ENCODE results near the gene ALDH4A1. TPM values are rescaled to one million over a fixed set of nuclear protein-coding genes. Genes with fewer than 3 reads are reported as not detected.
"Not testable (repeated sequence)": the region's sequence is repeated elsewhere in the genome, so short reads cannot be mapped to it uniquely, and the experiment has no call there.

Gene ALDH4A1
- total and polyA plus RNA-seq, 4 donors = 13.7 to 31.2 (median 23.5) TPM

GRCh38 chr1:18849261-18849711 lies 53.1 kb downstream of the ALDH4A1 start:
- H3K4me1 ChIP-seq (ENCODE audit: control insufficient read depth, insufficient read depth, low read length) = peaks cover 11% of the 10 kb centered on the region
- no peak overlapping the region for H3K4me3 ChIP-seq (ENCODE audit: low read depth, low read length)
- peak; percentile 19 to 78 (median 44) for DNase-seq (ENCODE audit: low read depth in 4 of 6, low spot score in 6 of 6)
- no peaks in the 10 kb centered on the region for H3K27me3 ChIP-seq (ENCODE audit: control insufficient read depth, insufficient read depth, low read length)
- H3K36me3 ChIP-seq (ENCODE audit: control insufficient read depth, insufficient read depth, low read length) = no peaks in the 10 kb centered on the region
- H3K9me3 ChIP-seq (ENCODE audit: control insufficient read depth, insufficient read depth, low read length) = no peaks in the 10 kb centered on the region
- H3K27ac ChIP-seq (ENCODE audit: low read depth, low read length) = no peak overlapping the region
- 43% methylated on average over 10 of the region's 11 CpGs for WGBS (ENCODE audit: insufficient coverage)

DNA sequence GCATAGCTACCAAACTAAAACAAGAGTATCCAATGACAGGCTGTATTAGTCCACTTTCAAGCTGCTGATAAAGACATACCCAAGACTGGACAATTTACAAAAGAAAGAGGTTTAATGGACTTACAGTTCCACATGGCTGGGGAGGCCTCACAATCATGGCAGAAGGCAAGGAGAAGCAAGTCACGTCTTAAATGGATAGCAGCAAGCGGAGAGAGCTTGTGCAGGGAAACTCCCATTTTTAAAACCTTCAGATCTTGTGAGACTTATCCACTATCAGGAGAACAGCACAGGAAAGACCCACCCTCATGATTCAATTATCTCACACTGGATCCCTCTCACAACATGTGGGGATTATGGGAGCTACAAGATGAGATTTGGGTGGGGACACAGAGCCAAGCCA lies 54.6 kb downstream of the ALDH4A1 start:
- H3K27me3 ChIP-seq (ENCODE audit: control insufficient read depth, insufficient read depth, low read length); H3K36me3 ChIP-seq (ENCODE audit: control insufficient read depth, insufficient read depth, low read length); H3K27ac ChIP-seq (ENCODE audit: low read depth, low read length); H3K4me3 ChIP-seq (ENCODE audit: low read depth, low read length); DNase-seq (ENCODE audit: low read depth in 4 of 6, low spot score in 6 of 6); H3K9me3 ChIP-seq (ENCODE audit: control insufficient read depth, insufficient read depth, low read length): not testable (repeated sequence)
- peaks cover 11% of the 10 kb centered on the region for H3K4me1 ChIP-seq (ENCODE audit: control insufficient read depth, insufficient read depth, low read length)
- WGBS (ENCODE audit: insufficient coverage) = 100% methylated on average over 1 of the region's 2 CpGs

DNA sequence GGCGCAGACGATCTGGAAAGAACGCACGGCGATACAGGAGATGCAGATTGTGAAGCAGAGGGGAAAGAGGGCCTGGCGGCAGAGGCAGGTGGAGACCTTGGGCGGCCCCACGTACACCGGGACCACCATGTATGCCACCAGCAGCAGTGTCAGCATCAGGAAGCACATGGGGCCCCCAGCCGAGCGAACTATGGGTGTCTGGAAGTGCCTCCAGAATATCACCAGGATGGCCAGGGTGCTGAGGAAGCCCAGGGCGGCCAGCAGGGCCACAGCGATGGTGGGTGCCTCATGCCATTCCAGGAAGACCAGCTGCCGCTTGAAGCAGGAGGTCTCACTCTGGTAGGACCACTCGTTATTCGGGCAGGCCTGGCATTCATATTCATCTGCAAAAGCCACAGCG lies 62.2 kb downstream of the ALDH4A1 start:
- H3K36me3 ChIP-seq (ENCODE audit: control insufficient read depth, insufficient read depth, low read length) = no peaks in the 10 kb centered on the region
- no peaks in the 10 kb centered on the region for H3K27me3 ChIP-seq (ENCODE audit: control insufficient read depth, insufficient read depth, low read length)
- no peaks in the 10 kb centered on the region for H3K4me1 ChIP-seq (ENCODE audit: control insufficient read depth, insufficient read depth, low read length)
- DNase-seq (ENCODE audit: low read depth in 4 of 6, low spot score in 6 of 6) = no peak
- H3K27ac ChIP-seq (ENCODE audit: low read depth, low read length) = no peak overlapping the region
- H3K9me3 ChIP-seq (ENCODE audit: control insufficient read depth, insufficient read depth, low read length) = no peaks in the 10 kb centered on the region
- no peak overlapping the region for H3K4me3 ChIP-seq (ENCODE audit: low read depth, low read length)
- WGBS (ENCODE audit: insufficient coverage) = 95% methylated on average over 17 of the region's 17 CpGs

GRCh38 chr1:18836654-18837053 lies 65.7 kb downstream of the ALDH4A1 start:
- WGBS (ENCODE audit: insufficient coverage) = 71% methylated on average over 5 of the region's 5 CpGs
- Histone ChIP-seq H3K9me3 (ENCODE audit: control insufficient read depth, insufficient read depth, low read length) (no peaks in the 10 kb centered on the region), H3K27ac (ENCODE audit: low read depth, low read length) (no peak overlapping the region), H3K4me3 (ENCODE audit: low read depth, low read length) (no peak overlapping the region), H3K4me1 (ENCODE audit: control insufficient read depth, insufficient read depth, low read length) (no peaks in the 10 kb centered on the region), H3K27me3 (ENCODE audit: control insufficient read depth, insufficient read depth, low read length) (peaks cover 5% of the 10 kb centered on the region), H3K36me3 (ENCODE audit: control insufficient read depth, insufficient read depth, low read length) (no peaks in the 10 kb centered on the region)
- DNase-seq (ENCODE audit: low read depth in 4 of 6, low spot score in 6 of 6) = no peak

DNA sequence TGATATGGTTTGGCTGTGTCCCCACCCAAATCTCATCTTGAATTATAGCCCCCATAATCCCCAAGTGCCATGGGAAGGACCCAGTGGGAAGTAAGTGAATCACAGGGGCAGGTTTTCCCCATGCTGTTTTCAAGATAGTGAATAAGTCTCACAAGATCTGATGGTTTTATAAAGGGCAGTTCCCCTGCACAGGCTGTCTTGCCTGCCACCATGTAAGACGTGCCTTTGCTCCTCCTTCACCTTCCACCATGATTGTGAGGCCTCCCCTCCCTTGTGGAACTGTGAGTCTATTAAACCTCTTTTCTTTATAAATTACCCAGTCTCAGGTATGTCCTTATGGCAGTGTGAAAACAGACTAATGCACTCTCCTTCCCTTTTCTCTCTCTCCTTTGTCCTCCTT lies 70.0 kb downstream of the ALDH4A1 start:
- not testable (repeated sequence) for H3K4me1 ChIP-seq (ENCODE audit: control insufficient read depth, insufficient read depth, low read length); H3K4me3 ChIP-seq (ENCODE audit: low read depth, low read length); H3K27me3 ChIP-seq (ENCODE audit: control insufficient read depth, insufficient read depth, low read length); H3K36me3 ChIP-seq (ENCODE audit: control insufficient read depth, insufficient read depth, low read length); H3K9me3 ChIP-seq (ENCODE audit: control insufficient read depth, insufficient read depth, low read length); DNase-seq (ENCODE audit: low read depth in 4 of 6, low spot score in 6 of 6); H3K27ac ChIP-seq (ENCODE audit: low read depth, low read length)
- WGBS (ENCODE audit: insufficient coverage) = 0% methylated on average over 1 of the region's 1 CpG

GRCh38 chr1:18831656-18832055 lies 70.7 kb downstream of the ALDH4A1 start:
- DNase-seq (ENCODE audit: low read depth in 4 of 6, low spot score in 6 of 6) = no peak
- WGBS (ENCODE audit: insufficient coverage) = 100% methylated on average over 2 of the region's 2 CpGs
- Histone ChIP-seq H3K9me3 (ENCODE audit: control insufficient read depth, insufficient read depth, low read length) (peaks cover 2% of the 10 kb centered on the region), H3K4me3 (ENCODE audit: low read depth, low read length) (no peak overlapping the region), H3K36me3 (ENCODE audit: control insufficient read depth, insufficient read depth, low read length) (no peaks in the 10 kb centered on the region), H3K27me3 (ENCODE audit: control insufficient read depth, insufficient read depth, low read length) (peaks cover 5% of the 10 kb centered on the region), H3K27ac (ENCODE audit: low read depth, low read length) (no peak overlapping the region), H3K4me1 (ENCODE audit: control insufficient read depth, insufficient read depth, low read length) (no peaks in the 10 kb centered on the region)

DNA sequence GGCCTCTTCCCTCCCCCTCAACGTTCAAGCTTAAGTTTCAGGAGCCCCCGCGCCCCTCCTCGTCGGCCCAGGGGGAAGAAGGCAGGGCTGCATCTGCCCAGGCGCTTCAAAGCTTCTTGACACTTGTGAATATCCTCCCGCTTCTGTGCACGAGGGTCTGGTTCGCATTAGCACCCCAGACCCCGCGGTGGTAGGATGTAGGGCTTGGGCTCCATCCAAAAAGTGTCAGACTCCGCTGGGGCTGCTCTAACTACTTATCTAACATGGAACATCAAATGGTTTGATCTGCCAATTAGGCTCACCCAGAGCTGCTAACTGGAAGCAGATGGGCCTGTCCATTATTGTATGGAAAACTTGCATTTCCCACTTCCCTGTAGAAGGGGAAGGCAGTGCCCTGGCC lies 71.8 kb downstream of the ALDH4A1 start:
- WGBS (ENCODE audit: insufficient coverage) = 67% methylated on average over 12 of the region's 12 CpGs

DNA sequence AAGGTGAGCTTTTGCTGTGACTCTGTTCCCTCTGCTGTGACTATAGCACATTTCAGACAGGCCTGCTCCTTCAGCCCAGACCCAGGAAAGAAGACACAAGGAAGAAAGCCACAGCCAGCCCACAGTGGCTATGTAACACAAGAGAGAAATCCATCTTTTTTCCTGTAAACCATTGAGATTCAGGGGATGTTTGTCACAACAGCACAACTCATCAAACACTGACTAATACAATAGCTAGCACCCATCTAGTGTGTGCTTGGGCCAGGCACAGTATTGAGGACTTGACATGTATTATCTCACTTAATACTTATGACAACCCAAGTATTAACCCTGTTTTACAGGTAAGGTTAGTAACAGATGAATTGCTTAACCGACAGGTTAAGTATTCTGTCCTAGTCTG lies 72.7 kb downstream of the ALDH4A1 start:
- DNase-seq (ENCODE audit: low read depth in 4 of 6, low spot score in 6 of 6) = no peak
- WGBS (ENCODE audit: insufficient coverage) = no CpG with 5 or more reads among the region's 1 CpG
- Histone ChIP-seq H3K9me3 (ENCODE audit: control insufficient read depth, insufficient read depth, low read length) (peaks cover 2% of the 10 kb centered on the region), H3K36me3 (ENCODE audit: control insufficient read depth, insufficient read depth, low read length) (no peaks in the 10 kb centered on the region), H3K4me3 (ENCODE audit: low read depth, low read length) (no peak overlapping the region), H3K4me1 (ENCODE audit: control insufficient read depth, insufficient read depth, low read length) (no peaks in the 10 kb centered on the region), H3K27ac (ENCODE audit: low read depth, low read length) (no peak overlapping the region), H3K27me3 (ENCODE audit: control insufficient read depth, insufficient read depth, low read length) (peaks cover 5% of the 10 kb centered on the region)

More for the DNA sequence above, 71.8 kb downstream of the ALDH4A1 start:
- Histone ChIP-seq H3K36me3 (ENCODE audit: control insufficient read depth, insufficient read depth, low read length) (no peaks in the 10 kb centered on the region), H3K4me1 (ENCODE audit: control insufficient read depth, insufficient read depth, low read length) (no peaks in the 10 kb centered on the region), H3K4me3 (ENCODE audit: low read depth, low read length) (no peak overlapping the region), H3K27ac (ENCODE audit: low read depth, low read length) (no peak overlapping the region), H3K27me3 (ENCODE audit: control insufficient read depth, insufficient read depth, low read length) (peaks cover 5% of the 10 kb centered on the region), H3K9me3 (ENCODE audit: control insufficient read depth, insufficient read depth, low read length) (peaks cover 2% of the 10 kb centered on the region)
- DNase-seq (ENCODE audit: low read depth in 4 of 6, low spot score in 6 of 6) = peak in 1 of 6 donors; percentile 10

DNA sequence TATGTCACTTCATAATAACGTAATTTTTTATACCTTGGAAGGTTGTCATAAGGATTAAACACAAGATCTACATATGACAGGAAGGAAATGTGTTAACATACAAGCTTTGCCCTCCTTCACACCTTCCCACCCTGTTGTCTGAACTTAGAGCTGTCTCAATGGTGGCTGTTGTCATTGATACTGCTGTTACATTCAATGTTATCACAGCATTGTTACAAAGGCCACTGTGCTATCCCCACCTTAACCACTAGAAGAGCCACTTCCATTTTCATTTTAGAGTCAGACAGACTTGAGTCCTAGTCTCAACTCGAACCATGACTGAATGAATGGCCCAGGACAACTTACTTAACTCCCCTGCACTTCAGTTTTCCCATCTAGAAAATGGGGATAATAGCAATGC lies 74.1 kb downstream of the ALDH4A1 start:
- H3K4me1 ChIP-seq (ENCODE audit: control insufficient read depth, insufficient read depth, low read length) = no peaks in the 10 kb centered on the region
- no peak for DNase-seq (ENCODE audit: low read depth in 4 of 6, low spot score in 6 of 6)
- no peak overlapping the region for H3K27ac ChIP-seq (ENCODE audit: low read depth, low read length)
- peaks cover 2% of the 10 kb centered on the region for H3K9me3 ChIP-seq (ENCODE audit: control insufficient read depth, insufficient read depth, low read length)
- no CpG with 5 or more reads among the region's 2 CpGs for WGBS (ENCODE audit: insufficient coverage)
- H3K4me3 ChIP-seq (ENCODE audit: low read depth, low read length) = no peak overlapping the region
- no peaks in the 10 kb centered on the region for H3K27me3 ChIP-seq (ENCODE audit: control insufficient read depth, insufficient read depth, low read length)
- H3K36me3 ChIP-seq (ENCODE audit: control insufficient read depth, insufficient read depth, low read length) = no peaks in the 10 kb centered on the region

- no peak overlapping the region for H3K4me3 ChIP-seq (ENCODE audit: low read depth, low read length)
- H3K36me3 ChIP-seq (ENCODE audit: control insufficient read depth, insufficient read depth, low read length) = no peaks in the 10 kb centered on the region
- peaks cover 2% of the 10 kb centered on the region for H3K9me3 ChIP-seq (ENCODE audit: control insufficient read depth, insufficient read depth, low read length)
- peaks cover 4% of the 10 kb centered on the region for H3K4me1 ChIP-seq (ENCODE audit: control insufficient read depth, insufficient read depth, low read length)
- H3K27me3 ChIP-seq (ENCODE audit: control insufficient read depth, insufficient read depth, low read length) = peaks cover 19% of the 10 kb centered on the region
- no peak for DNase-seq (ENCODE audit: low read depth in 4 of 6, low spot score in 6 of 6)
- H3K27ac ChIP-seq (ENCODE audit: low read depth, low read length) = no peak overlapping the region
- 91% methylated on average over 6 of the region's 6 CpGs for WGBS (ENCODE audit: insufficient coverage)
These were observed 78.9 kb downstream of the ALDH4A1 start for GRCh38 chr1:18823438-18823837.
